ENCODE measurements around the gene OR4C15.

Gene OR4C15

GRCh38 chr11:55554169-55554568, at the start of gene OR4C15:
Gene OR4C15, plus strand, starts transcription at chr11:55554469. Its CDS starts 0 bp downstream, at chr11:55554469.
- TF ChIP-seq EP300 (IDR thresholded peaks at IDR 0.05; ENCODE audit: borderline replicate concordance) (no peak), TCF12 (IDR thresholded peaks at IDR 0.05; ENCODE audit: low read depth) (no peak), CEBPB (IDR thresholded peaks at IDR 0.05) (no peak)

GRCh38 chr11:55571828-55572227, 17.6 kb downstream of the OR4C15 start, which contains the start of gene OR4C16:
Gene OR4C16, plus strand, starts transcription at chr11:55572128. Its CDS starts 0 bp downstream, at chr11:55572128.
- TF ChIP-seq FOXM1 (IDR thresholded peaks at IDR 0.05; ENCODE audit: borderline replicate concordance, low read depth) (no peak), YY1 (IDR thresholded peaks at IDR 0.05; ENCODE audit: low read depth) (no peak), ZBTB7A (IDR thresholded peaks at IDR 0.05; ENCODE audit: low read depth) (no peak), RAD21 (IDR thresholded peaks at IDR 0.05; ENCODE audit: low read depth) (no peak), TEAD4 (IDR thresholded peaks at IDR 0.05) (no peak), CEBPB (IDR thresholded peaks at IDR 0.05) (no peak), EGR1 (IDR thresholded peaks at IDR 0.05) (no peak), USF1 (IDR thresholded peaks at IDR 0.05) (no peak), NFIC (IDR thresholded peaks at IDR 0.05) (no peak)
- TF ChIP-seq, protein P1, sequence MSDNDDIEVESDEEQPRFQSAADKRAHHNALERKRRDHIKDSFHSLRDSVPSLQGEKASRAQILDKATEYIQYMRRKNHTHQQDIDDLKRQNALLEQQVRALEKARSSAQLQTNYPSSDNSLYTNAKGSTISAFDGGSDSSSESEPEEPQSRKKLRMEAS (IDR thresholded peaks at IDR 0.05) = no peak
- TF ChIP-seq, protein P2, sequence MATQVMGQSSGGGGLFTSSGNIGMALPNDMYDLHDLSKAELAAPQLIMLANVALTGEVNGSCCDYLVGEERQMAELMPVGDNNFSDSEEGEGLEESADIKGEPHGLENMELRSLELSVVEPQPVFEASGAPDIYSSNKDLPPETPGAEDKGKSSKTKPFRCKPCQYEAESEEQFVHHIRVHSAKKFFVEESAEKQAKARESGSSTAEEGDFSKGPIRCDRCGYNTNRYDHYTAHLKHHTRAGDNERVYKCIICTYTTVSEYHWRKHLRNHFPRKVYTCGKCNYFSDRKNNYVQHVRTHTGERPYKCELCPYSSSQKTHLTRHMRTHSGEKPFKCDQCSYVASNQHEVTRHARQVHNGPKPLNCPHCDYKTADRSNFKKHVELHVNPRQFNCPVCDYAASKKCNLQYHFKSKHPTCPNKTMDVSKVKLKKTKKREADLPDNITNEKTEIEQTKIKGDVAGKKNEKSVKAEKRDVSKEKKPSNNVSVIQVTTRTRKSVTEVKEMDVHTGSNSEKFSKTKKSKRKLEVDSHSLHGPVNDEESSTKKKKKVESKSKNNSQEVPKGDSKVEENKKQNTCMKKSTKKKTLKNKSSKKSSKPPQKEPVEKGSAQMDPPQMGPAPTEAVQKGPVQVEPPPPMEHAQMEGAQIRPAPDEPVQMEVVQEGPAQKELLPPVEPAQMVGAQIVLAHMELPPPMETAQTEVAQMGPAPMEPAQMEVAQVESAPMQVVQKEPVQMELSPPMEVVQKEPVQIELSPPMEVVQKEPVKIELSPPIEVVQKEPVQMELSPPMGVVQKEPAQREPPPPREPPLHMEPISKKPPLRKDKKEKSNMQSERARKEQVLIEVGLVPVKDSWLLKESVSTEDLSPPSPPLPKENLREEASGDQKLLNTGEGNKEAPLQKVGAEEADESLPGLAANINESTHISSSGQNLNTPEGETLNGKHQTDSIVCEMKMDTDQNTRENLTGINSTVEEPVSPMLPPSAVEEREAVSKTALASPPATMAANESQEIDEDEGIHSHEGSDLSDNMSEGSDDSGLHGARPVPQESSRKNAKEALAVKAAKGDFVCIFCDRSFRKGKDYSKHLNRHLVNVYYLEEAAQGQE (IDR thresholded peaks at IDR 0.05; ENCODE audit: low read depth) = no peak

DNA sequence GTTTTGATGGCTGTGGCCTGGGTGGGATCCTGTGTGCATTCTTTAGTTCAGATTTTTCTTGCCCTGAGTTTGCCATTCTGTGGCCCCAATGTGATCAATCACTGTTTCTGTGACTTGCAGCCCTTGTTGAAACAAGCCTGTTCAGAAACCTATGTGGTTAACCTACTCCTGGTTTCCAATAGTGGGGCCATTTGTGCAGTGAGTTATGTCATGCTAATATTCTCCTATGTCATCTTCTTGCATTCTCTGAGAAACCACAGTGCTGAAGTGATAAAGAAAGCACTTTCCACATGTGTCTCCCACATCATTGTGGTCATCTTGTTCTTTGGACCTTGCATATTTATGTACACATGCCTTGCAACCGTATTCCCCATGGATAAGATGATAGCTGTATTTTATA, 18.3 kb downstream of the OR4C15 start:
- TF ChIP-seq NFIC (IDR thresholded peaks at IDR 0.05) (no peak), EP300 (IDR thresholded peaks at IDR 0.05; ENCODE audit: borderline replicate concordance) (no peak), FOXM1 (IDR thresholded peaks at IDR 0.05; ENCODE audit: borderline replicate concordance, low read depth) (no peak), ZBTB7A (IDR thresholded peaks at IDR 0.05; ENCODE audit: low read depth) (no peak), USF1 (IDR thresholded peaks at IDR 0.05) (no peak), RAD21 (IDR thresholded peaks at IDR 0.05; ENCODE audit: low read depth) (no peak), CEBPB (IDR thresholded peaks at IDR 0.05) (no peak), EGR1 (IDR thresholded peaks at IDR 0.05) (no peak), TAF1 (IDR thresholded peaks at IDR 0.05; ENCODE audit: low read depth) (no peak), CREB1 (IDR thresholded peaks at IDR 0.05; ENCODE audit: low read depth) (no peak), TEAD4 (IDR thresholded peaks at IDR 0.05) (no peak), YY1 (IDR thresholded peaks at IDR 0.05; ENCODE audit: low read depth) (no peak), TCF12 (IDR thresholded peaks at IDR 0.05; ENCODE audit: low read depth) (no peak)
- TF ChIP-seq, protein P1 (IDR thresholded peaks at IDR 0.05) = no peak
- TF ChIP-seq, protein P2 (IDR thresholded peaks at IDR 0.05; ENCODE audit: low read depth) = no peak
